DOHH2 (cell line): ENCODE results near the gene COL8A1.

Experiments used
- H3F3A ChIP-seq: fragments of 200-600 bp; sonication (generic), shearing (Covaris generic); 2 replicates; pipeline ENCODE4 v1.6.0; 2016; ENCODE audit warnings: antibody characterized with exemption, mild to moderate bottlenecking; ENCODE audit not compliant: control insufficient read depth, insufficient read depth
- H3K27ac ChIP-seq: fragments of 200-600 bp; sonication (generic); 2 replicates; pipeline ENCODE4 v1.5.1; 2014; ENCODE audit warnings: low read depth, mild to moderate bottlenecking, low read length, moderate library complexity
- H3K27me3 ChIP-seq: fragments of 200-600 bp; sonication (generic); 2 replicates; pipeline ENCODE4 v1.6.1; 2014; ENCODE audit warnings: mild to moderate bottlenecking, low read length, mixed read lengths; ENCODE audit not compliant: control insufficient read depth
- H3K36me3 ChIP-seq: fragments of 200-600 bp; sonication (generic); 2 replicates; pipeline ENCODE4 v1.6.1; 2014; ENCODE audit warnings: mild to moderate bottlenecking, low read length, moderate library complexity, mixed read lengths; ENCODE audit not compliant: control insufficient read depth
- H3K4me1 ChIP-seq: fragments of 200-600 bp; sonication (generic); 2 replicates; pipeline ENCODE4 v1.6.1; 2014; ENCODE audit warnings: mild to moderate bottlenecking, low read length, mixed read lengths; ENCODE audit not compliant: control insufficient read depth
- H3K4me2 ChIP-seq: fragments of 200-600 bp; sonication (generic); 2 replicates; pipeline ENCODE4 v1.6.0; 2014; ENCODE audit warnings: mild to moderate bottlenecking, low read length, moderate library complexity
- H3K4me3 ChIP-seq: fragments of 200-600 bp; sonication (generic); 2 replicates; pipeline ENCODE4 v1.5.1; 2014; ENCODE audit warnings: mild to moderate bottlenecking, low read length, mixed read lengths
- H3K79me2 ChIP-seq: fragments of 200-600 bp; sonication (generic); 2 replicates; pipeline ENCODE4 v1.6.1; 2014; ENCODE audit warnings: mild to moderate bottlenecking, low read length, mixed read lengths; ENCODE audit not compliant: control insufficient read depth
- H3K9me2 ChIP-seq: fragments of 200-600 bp; sonication (generic); replicated peaks from 2 replicates; pipeline ENCODE4 v1.6.1; 2014; ENCODE audit warnings: mild to moderate bottlenecking, low read length, mixed read lengths; ENCODE audit not compliant: control insufficient read depth
- H3K9me3 ChIP-seq: fragments of 200-600 bp; sonication (generic); 2 replicates; pipeline ENCODE4 v1.6.1; 2014; ENCODE audit warnings: antibody characterized with exemption, low read length, mixed read lengths; ENCODE audit not compliant: control insufficient read depth, insufficient read depth
- H4K20me1 ChIP-seq: fragments of 200-600 bp; sonication (generic); 2 replicates; pipeline ENCODE4 v1.6.0; 2014; ENCODE audit warnings: low read depth, mild to moderate bottlenecking, antibody characterized with exemption, low read length, moderate library complexity; ENCODE audit not compliant: control insufficient read depth, insufficient read depth
- EZH2phosphoT487 ChIP-seq: fragments of 200-600 bp; sonication (generic); IDR thresholded peaks from 2 replicates; pipeline ENCODE4 v1.6.1; 2017; ENCODE audit warnings: borderline replicate concordance, mild to moderate bottlenecking, antibody characterized with exemption, low read length, moderate library complexity, mixed read lengths
- TF ChIP-seq, protein P1 (sequence below): fragments of 200-600 bp; sonication (generic); IDR thresholded peaks from one replicate; pipeline ENCODE4 v1.5.1; 2014; ENCODE audit warnings: antibody characterized with exemption, mild to moderate bottlenecking, low read depth, low read length; ENCODE audit not compliant: poor library complexity, severe bottlenecking

Gene COL8A1

DNA sequence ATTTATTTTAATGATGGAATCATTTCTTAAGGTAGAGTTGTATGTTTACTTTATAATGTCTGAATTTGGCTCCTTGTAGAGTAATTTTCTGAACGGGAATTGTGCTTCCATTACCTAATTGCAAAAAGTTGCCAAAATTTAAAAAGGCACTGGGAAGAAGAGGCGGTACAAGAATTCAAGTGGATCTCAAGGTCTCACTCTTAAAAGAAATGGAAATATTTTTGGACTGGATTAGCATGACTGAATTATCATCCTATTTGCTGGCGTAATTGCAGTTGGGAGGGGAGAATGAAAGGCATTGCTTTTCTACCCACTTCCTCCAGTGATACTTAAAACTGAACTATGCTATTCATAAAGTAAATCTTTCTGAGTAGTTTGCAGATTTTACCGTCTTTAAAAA is 46.2 kb downstream of the COL8A1 start:
- Histone ChIP-seq H3K9me3 (no peaks in the 10 kb centered on the region), H3K27me3 (peaks cover 4% of the 10 kb centered on the region; the same call in 1 of the 2 replicates), H3K9me2 (no peaks in the 10 kb centered on the region), H3K36me3 (no peaks in the 10 kb centered on the region), H4K20me1 (no peaks in the 10 kb centered on the region), H3F3A (no peaks in the 10 kb centered on the region), H3K4me3 (no peak overlapping the region), H3K4me1 (no peaks in the 10 kb centered on the region), H3K4me2 (no peak overlapping the region), H3K79me2 (no peaks in the 10 kb centered on the region), H3K27ac (no peak overlapping the region)
- no peak for TF ChIP-seq EZH2phosphoT487
- TF ChIP-seq, protein P1, sequence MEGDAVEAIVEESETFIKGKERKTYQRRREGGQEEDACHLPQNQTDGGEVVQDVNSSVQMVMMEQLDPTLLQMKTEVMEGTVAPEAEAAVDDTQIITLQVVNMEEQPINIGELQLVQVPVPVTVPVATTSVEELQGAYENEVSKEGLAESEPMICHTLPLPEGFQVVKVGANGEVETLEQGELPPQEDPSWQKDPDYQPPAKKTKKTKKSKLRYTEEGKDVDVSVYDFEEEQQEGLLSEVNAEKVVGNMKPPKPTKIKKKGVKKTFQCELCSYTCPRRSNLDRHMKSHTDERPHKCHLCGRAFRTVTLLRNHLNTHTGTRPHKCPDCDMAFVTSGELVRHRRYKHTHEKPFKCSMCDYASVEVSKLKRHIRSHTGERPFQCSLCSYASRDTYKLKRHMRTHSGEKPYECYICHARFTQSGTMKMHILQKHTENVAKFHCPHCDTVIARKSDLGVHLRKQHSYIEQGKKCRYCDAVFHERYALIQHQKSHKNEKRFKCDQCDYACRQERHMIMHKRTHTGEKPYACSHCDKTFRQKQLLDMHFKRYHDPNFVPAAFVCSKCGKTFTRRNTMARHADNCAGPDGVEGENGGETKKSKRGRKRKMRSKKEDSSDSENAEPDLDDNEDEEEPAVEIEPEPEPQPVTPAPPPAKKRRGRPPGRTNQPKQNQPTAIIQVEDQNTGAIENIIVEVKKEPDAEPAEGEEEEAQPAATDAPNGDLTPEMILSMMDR, result no peak

DNA sequence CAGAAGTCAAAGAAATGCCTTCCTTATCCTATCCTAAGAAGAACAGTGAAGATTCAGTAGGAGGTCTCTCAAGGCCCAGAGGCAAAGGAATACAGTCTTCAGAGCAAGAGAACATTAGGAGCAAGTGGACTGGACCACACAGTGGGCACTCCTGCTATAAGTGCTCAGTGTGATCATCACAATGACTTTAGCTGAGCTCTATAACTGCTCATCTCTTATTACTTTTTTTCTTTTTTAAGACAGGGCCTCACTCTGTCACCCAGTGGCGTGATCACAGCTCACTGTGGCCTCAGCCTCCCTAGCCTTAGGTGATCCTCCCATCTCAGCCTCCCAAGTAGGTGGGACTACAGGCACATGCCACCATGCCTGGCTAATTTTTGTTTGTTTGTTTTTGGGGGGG is 48.1 kb downstream of the COL8A1 start:
- Histone ChIP-seq H3K79me2 (no peaks in the 10 kb centered on the region), H3F3A (no peaks in the 10 kb centered on the region), H3K4me1 (no peaks in the 10 kb centered on the region), H3K36me3 (no peaks in the 10 kb centered on the region), H3K27me3 (peaks cover 4% of the 10 kb centered on the region; the same call in 1 of the 2 replicates), H3K4me3 (no peak overlapping the region), H3K4me2 (no peak overlapping the region), H3K27ac (no peak overlapping the region), H4K20me1 (no peaks in the 10 kb centered on the region), H3K9me2 (no peaks in the 10 kb centered on the region), H3K9me3 (no peaks in the 10 kb centered on the region)
- TF ChIP-seq, protein P1, result no peak
- no peak for TF ChIP-seq EZH2phosphoT487

DNA sequence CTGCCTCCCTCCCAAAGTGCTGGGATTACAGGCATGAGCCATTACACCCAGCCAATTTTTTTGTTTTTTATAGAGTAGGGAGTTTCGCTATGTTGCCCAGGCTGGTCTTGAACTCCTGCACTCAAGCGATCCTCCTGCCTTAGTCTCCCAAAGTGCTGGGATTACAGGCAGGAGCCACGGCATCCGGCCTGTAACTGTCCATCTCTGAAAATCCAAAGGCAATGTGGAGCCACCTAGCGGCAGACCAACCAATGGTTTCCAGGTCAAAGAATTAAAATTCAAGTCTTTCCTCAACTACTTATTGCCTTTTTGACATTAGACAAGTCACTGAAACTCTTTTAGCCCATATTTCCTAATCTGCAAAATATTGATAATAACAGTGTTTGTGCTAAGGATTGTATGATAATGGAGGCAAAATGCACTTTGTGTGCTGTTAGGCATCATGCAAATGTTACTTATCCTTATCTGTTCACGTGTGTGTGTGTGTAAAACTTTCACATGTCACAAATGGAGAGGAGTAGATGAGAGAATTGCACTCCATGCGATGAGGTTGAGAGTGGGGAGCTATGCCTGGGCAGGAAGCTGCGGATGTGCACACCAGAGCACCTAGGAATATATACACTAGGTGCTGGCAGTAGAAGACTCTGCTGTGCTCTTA is 48.7 kb downstream of the COL8A1 start:
- no peaks in the 10 kb centered on the region for H3K9me3 ChIP-seq
- no peak overlapping the region for H3K27ac ChIP-seq
- H3F3A ChIP-seq, result no peaks in the 10 kb centered on the region
- H3K4me2 ChIP-seq, result no peak overlapping the region
- H3K4me1 ChIP-seq, result no peaks in the 10 kb centered on the region
- H4K20me1 ChIP-seq, result no peaks in the 10 kb centered on the region
- H3K27me3 ChIP-seq, result peaks cover 4% of the 10 kb centered on the region; the same call in 1 of the 2 replicates
- no peaks in the 10 kb centered on the region for H3K36me3 ChIP-seq
- H3K9me2 ChIP-seq, result no peaks in the 10 kb centered on the region
- no peaks in the 10 kb centered on the region for H3K79me2 ChIP-seq
- no peak for TF ChIP-seq EZH2phosphoT487
- TF ChIP-seq, protein P1, result peak; percentile 83
- H3K4me3 ChIP-seq, result no peak overlapping the region
